G401 (cell line): ENCODE measurements around the gene JARID2. TPM values are rescaled to one million over a fixed set of nuclear protein-coding genes. Genes with fewer than 3 reads are reported as not detected.

Experiments used
- DNase-seq: peaks from one replicate; pipeline ENCODE4 v3.0.0-alpha.2; 2015; ENCODE audit warnings: low spot score
- in situ Hi-C: cut with HindIII; loops from 2 replicates; pipeline ENCODE4 v1.10.0; 2016; ENCODE audit warnings: low sequenced_read_pairs, mixed read lengths
- total RNA-seq: library from RNA; depleted of rRNA; stranded (reverse); fragments of >200 nt; shearing (Covaris generic); gene quantifications from 2 replicates; pipeline ENCODE4 v1.2.3, GENCODE V29; 2014

JARID2 gene
- total RNA-seq, 1 experiment from 2014 or later: 5.7 TPM

DNA sequence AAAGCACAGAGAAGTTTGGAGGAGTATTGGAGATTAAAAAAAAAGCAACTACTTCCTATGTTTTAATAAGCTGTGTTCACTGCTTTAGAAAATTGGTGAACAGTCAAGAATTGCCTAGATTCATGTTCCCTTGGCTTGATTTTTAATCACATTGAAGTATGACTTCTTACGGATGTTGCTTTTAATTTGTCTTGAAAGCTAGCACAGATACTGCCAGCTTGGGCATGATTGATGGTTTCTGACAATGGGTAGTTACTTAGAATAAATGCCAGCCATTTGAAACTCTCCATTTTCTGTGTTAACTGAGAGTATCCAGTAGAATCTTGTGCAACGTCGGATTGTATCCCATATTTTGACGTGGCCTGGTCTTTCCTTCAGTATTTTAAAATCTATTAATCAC lies 239.0 kb downstream of the JARID2 start:
- in situ Hi-C loops: no loop called here
- DNase-seq: no peak

DNA sequence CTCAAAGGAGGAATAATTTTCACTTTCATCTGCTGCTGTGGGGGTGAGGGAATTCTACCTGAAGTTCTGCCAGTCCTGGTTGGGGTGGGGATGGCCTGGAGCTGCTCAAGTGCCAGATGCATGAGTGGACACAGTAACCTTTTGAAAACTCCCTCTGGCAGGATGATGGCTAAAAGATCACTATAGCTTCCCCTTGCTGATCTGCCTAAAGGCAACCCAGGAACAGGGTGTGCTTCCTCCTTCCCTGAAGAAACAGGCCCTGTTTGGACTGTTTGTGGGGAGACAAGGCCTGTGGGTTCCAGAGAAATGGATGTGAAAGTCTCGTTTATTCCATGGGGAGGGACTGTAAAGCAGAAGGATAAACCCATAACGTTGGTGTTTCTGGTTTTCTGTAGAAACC lies 240.1 kb downstream of the JARID2 start:
- DNase-seq: no peak
- in situ Hi-C loops: no loop called here

DNA sequence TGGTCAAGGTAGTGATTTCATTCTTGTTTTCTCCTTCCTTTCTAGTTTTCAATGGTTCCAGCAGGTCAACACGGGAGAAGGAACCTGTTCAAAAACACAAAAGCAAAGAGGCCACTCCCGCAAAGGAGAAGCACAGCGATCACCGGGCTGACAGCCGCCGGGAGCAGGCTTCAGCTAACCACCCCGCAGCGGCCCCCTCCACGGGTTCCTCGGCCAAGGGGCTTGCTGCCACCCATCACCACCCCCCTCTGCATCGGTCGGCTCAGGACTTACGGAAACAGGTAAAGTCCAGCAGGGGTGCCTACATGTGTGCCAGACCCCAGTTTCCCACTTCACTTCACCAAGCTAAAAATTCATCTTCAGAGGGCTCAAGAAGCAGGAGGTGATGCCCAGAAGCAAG lies 241.4 kb downstream of the JARID2 start:
- in situ Hi-C loops: no loop called here
- no peak for DNase-seq

DNA sequence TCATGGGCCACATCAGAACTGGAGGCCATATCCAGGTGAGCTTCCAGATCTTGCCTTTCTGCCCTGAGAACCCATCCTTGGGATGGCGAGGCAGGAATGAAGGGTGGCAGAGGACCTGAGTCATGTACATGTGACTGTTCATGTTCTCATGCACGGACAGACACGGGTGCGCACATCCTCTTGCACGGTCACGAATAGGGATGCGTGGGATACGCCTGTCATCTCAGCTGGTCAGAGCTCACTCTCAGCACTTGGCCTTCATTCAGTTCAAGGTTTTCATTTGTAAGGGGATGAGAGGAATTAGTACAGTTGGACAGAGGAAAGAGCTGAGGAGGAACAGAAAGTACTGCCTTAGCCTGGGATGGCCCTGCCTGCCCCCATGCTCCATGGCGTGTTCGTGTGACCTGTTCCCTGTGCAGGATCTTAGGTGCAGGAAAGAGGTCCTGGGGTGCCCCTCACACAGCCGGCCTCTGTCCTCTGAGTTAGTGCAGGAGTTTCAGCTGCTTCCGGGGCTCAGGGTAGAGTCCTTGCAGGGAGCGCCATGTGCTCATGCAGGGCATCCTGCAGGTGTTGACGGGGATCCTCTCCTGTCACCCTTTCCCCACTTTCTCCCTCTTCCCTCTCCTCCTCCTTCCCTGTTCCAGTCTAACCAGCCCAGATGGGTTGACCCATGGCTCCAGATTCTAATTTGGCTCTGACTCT lies 243.5 kb downstream of the JARID2 start:
- no peak for DNase-seq
- in situ Hi-C loops: no loop called here

DNA sequence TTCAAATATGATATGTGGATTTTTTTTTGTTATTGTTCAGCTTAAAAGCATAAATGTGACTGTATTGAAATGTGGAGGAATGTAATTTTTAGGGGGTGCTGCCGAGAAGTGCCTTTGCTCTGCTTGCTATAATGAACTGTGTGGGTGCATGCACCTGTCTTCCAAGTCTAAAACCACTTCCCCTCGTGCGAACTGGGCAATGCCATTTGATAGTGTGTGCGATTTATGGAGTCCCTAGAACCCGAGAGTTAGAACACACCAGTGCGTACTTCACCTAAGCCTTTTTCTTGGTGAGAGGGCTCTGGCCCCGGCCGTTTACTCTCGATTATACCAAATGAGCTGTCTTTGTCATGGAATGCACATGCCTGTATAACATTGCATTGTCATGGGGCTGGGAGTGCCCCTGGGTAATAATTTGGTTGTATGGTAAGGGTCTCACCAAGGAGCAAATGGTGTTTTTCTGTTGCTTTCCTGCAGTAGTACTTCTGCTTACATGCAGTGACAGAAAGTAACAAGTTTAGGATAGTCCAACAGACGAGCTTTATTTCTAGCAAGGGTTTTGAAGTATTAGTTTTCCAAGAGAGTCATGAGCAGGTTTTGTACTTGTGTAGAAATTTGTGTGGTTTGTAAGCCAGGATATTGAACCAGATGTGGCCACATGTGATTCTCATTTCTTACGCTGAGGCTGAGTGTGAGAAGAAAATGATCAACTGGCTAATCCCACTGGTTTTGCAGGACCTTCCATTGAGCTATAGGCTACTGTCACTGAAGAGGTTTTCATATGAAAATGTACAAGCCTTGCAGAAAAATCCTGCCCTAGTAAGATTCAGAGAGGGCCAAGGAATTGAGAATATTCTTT lies 244.6 kb downstream of the JARID2 start:
- in situ Hi-C loops: no loop called here
- DNase-seq: no peak

DNA sequence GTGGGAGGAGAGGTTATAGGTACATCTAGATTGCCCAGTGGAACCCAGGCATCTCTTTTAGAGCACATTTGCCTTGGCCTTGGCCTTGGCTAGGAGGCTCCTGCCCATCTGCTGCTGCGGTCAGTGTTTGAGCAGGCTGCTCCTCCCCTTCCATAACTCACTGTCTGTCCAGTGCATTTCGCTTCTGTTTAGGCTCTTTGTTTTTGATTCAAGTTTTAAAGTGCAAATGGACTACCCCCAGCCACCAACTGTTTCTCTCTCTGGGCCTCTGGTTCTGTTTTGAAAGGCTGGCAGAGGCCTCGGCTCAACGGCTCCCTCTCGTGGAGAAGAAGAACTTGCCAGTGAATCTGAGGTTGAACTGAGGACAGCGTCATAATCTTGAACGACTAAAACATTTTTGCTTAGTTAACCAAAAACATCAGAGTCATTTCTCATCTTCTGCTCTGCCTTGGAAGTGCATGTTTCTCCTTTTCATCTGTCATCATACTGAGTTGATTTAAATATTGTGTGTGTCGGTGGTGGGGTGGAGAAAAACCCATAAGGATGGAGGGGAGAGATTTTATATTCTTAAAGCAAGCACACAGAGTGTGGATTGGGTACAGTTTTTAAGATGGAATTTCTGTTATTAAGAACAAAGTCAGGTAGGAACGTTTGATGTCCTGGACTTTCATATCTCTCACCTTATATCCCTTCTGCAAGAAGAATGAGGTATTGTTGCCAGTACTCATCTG lies 245.6 kb downstream of the JARID2 start:
- in situ Hi-C loops: no loop called here
- peak; percentile 91 for DNase-seq

DNA sequence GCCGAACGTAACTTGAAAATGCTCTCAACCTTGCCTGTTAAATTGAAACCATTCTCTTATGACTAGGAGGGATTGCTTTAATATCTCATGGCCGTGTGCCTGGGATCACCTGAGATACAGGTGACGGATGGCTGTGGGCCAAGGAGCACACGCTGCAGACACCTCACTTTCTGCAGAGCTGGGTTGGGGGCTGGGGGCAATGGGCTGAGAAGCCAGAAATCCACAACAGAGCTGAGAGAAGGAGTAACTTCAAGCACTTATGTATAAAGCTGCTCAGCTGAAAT lies 246.1 kb downstream of the JARID2 start:
- no peak for DNase-seq
- in situ Hi-C loops: no loop called here

DNA sequence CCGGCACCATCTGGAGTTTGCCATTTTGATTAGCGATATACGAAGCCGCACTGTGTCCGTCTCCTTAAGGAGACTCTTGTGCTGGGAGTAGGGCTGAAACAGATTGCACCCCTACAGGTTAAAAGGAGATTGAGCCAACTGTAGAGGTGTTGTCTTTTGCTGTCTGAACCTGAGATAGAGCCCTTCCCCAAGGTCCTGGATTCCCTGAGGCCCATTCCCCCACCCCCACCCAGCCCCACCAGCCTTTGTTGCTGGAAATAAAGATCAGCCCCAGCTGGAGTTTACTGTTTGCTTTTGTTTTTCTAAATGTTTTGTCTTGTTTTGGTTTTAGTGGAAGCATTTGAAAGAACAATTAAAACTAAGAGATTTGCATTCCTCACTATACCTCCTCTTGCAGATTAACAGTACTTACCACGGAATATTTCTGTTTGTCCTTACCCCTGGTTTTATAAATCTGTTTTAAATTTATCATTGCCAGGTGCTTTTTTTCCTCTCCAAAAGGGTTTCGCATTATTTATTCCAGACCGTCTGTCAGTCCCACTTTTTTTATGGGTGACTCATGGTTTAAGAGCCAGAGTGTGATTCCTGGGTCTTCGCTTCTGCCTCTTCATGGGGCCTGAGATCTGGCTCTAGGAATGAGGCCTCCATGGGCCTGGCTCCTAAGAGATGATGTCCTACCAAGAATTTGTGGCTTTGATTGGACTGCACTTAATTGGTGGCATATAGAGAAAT lies 247.7 kb downstream of the JARID2 start:
- in situ Hi-C loops: no loop called here
- no peak for DNase-seq

DNA sequence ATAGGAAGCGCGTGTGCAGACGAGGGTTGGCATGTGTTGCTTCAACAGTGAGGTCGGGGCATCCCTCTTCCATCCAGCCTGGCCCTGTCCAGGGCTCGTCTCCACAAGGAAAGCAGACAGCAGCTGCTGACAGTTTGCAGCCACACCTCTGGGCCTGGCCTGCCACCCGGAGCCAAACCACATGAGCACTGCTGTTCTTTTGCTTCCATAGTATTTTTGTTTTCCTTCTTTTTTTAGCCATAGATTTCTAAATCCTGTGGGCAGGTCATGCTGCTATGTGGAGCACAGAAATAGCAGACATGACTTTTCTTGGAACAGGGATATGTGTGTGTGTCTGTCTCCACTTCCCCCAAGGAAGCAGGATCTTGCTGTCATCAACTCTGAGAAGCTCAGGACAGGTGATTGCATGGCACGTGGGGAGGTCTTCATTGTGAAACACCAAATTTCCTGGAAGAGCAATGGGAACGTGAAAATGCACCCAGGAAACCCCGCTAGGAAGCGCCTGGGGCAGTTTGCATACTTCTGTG lies 249.6 kb downstream of the JARID2 start:
- in situ Hi-C loops: no loop called here
- DNase-seq: no peak

DNA sequence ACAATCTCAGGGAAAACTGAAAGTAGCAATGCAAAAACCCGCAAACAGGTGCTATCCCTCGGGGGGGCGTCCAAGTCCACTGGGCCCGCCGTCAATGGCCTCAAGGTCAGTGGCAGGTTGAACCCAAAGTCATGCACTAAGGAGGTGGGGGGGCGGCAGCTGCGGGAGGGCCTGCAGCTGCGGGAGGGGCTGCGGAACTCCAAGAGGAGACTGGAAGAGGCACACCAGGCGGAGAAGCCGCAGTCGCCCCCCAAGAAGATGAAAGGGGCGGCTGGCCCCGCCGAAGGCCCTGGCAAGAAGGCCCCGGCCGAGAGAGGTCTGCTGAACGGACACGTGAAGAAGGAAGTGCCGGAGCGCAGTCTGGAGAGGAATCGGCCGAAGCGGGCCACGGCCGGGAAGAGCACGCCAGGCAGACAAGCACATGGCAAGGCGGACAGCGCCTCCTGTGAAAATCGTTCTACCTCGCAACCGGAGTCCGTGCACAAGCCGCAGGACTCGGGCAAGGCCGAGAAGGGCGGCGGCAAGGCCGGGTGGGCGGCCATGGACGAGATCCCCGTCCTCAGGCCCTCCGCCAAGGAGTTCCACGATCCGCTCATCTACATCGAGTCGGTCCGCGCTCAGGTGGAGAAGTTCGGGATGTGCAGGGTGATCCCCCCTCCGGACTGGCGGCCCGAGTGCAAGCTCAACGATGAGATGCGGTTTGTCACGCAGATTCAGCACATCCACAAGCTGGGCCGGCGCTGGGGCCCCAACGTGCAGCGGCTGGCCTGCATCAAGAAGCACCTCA lies 250.7 kb downstream of the JARID2 start:
- in situ Hi-C loops: no loop called here
- DNase-seq: no peak

DNA sequence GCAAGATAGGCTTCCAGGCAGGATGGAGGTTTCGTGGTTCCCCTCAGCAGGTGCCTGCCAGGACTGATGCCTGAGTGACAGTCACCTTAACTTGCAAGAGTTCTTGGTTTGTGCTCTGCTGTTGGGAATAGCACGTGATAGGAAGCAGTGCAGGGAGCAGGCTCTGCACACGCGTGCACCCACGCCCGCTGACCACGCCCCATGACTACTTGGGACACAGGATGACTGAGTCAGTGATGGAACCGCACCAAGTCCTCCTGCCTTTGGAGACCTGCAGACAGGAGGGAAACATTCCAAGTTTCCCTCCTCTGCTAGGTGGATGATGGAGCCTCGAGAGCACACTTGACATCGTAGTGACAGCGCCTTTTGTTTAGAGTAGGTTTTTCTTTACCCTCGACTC lies 252.8 kb downstream of the JARID2 start:
- no peak for DNase-seq
- in situ Hi-C loops: no loop called here

DNA sequence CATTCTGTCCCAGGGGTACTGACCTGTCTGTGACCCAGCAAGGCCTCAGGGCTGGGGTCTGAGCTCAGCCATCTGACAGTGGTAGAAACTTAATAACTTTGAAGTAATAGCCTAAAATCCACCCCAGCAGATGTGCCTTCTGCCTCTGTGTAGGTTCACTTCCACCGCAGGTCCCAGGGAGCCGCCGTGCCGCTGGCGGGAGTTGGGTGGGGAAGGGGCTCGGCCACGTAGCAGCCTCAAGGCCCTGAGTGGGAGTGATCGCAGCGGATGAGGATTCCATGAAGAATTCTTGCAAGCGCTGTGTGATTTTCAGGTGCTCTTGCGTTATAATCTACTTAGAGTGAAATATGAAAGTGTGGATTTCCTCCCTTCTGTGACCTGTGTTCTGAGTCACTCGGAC lies 253.3 kb downstream of the JARID2 start:
- in situ Hi-C loops: no loop called here
- DNase-seq: no peak

DNA sequence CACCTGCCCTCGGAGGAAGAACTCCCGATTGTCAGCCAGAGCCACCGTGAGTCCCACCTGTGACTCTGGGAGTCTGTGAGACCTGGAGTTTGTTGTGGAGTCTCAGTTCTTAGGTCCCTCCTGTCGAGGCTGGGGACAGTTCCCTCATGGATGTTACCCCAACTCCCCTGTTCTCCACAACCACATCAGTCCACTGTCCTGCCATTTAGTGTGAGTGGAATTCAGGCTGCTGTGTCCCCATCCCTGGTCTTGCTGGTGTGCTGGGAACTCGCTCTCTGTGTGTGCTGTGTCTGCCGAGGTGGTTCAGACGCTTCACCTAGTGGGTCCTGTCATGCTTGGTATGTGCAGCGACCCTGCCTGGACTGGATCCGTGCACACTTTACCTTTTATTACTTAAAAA lies 253.7 kb downstream of the JARID2 start:
- in situ Hi-C loops: no loop called here
- no peak for DNase-seq

DNA sequence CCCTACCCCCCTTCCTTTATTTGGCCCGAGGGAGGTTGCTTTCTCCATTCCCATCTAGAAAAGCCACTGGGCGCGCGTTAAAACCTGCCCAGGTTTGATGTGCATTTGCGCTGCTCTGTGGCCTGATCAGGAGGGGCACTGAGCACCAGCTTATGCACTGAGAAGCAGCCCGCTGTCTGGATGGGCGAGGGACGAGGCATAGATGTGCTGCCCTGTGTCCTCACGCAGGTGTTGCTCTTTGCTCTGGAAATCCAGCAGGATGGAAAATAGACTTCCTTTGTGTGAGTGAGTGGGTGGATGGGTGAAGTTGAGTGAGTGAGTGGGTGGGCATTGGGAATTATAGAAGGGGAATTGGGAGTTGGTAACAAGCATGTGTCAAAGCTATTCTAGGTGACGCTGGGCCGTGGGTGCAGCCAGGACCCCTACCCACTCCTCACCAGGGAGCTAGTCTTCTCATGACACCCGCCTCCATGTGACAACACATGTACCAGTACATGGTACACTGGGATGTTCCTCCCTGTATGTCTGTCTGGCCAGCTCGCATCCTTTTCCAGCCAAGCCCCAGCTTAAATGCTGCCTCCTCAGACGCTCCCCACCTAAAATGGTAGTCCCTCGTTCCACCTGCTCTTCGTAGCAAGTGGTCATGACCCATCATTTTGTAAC lies 254.3 kb downstream of the JARID2 start:
- no peak for DNase-seq
- in situ Hi-C loops: no loop called here

DNA sequence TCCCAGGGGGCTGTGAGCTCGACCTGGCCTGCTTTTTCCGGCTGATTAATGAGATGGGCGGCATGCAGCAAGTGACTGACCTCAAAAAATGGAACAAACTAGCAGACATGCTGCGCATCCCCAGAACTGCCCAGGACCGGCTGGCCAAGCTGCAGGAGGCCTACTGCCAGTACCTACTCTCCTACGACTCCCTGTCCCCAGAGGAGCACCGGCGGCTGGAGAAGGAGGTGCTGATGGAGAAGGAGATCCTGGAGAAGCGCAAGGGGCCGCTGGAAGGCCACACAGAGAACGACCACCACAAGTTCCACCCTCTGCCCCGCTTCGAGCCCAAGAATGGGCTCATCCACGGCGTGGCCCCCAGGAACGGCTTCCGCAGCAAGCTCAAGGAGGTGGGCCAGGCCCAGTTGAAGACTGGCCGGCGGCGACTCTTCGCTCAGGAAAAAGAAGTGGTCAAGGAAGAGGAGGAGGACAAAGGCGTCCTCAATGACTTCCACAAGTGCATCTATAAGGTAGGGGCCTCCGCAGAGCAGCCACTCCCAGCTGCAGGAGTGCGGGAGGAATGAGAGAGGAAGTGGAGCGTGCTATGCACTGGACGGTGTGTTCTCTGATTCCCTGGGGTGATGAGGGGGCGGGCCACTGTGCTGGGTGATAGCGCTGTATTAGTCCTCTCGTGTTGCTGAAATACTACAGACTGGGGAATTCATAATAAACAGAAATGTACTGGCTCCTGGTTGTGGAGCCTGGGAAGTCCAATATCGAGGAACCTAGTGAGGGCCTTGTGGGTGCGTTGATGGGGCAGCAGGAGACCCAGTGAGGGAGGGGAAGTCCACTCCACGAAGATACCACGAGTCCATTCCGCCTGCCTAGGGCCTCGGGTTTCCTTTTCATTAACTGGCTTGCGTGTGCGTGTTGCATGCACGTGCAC lies 255.3 kb downstream of the JARID2 start:
- in situ Hi-C loops: no loop called here
- DNase-seq: peak; percentile 80

DNA sequence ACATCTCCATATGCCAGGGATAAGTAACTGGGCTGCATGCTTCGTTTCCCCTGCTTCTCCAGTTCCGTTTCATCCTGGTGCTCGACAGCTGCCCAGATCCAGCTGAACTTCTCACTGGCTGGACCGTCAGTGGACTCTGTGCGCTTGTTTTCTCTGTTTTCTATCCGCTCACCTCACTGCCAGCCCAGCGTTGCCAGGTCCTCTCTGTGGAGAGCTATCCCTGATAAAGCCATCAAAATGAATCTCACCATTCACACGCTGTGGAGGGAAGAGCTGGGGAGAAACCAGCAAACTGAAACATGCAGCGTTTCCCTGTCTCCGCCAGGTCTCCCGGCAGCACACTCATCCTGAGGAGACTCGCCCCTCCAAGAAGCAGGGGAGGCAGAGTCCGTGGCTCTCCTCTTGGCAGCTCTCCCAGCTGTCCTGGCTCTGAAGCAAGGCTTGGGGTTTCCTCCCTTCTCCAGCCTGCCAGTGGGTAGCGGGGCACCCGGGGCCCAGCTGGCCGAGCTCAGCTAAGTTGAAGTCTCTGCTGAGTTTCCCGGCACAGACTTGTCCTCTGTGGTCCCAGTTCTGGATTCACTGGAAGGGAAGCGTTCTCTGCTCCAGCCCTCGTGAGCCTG lies 256.1 kb downstream of the JARID2 start:
- in situ Hi-C loops: no loop called here
- DNase-seq: peak; percentile 80
